NCI-H1694 (cell line): ENCODE results near the gene CD300A.
"Not testable (repeated sequence)": the region's sequence is repeated elsewhere in the genome, so short reads cannot be mapped to it uniquely, and the experiment has no call there.

Experiments used
- DNase-seq: peaks from one replicate; lab custom pipeline; 2025; lab: John Stamatoyannopoulos, UW

The CD300A gene

DNA sequence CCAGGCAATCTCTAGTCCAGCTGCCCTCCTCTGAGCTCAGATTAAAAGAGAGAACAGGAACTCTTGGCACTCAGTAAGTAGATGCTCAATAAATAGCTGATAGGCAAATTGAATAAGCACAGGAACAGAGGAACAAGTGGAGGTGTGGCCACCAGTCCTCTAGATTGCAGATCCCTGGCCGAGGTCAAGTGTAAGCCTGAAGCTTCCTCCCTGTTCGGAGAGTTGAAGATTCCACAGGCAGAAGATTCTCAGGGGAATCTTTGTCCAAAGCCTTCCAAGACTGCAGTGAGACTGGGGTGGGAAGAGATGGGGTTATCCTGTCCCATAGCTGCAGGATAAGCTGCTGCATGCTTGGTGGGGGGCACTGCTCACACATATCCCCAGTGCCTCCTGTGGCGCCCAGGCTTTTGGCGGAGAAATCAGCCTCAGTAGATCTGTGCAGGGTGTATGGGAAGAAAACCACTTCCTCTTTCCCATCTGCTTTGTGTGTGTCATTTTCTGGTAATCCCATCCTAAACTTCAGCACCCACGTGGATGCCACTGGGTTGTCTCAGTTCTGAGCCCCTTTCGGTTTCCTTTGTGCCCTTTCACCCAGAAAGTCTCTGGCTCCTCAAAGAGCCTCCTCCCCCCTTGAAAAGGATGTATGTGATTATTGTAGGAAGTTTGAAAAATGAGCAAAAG lies 12.1 kb downstream of the CD300A start:
- no peak for DNase-seq

DNA sequence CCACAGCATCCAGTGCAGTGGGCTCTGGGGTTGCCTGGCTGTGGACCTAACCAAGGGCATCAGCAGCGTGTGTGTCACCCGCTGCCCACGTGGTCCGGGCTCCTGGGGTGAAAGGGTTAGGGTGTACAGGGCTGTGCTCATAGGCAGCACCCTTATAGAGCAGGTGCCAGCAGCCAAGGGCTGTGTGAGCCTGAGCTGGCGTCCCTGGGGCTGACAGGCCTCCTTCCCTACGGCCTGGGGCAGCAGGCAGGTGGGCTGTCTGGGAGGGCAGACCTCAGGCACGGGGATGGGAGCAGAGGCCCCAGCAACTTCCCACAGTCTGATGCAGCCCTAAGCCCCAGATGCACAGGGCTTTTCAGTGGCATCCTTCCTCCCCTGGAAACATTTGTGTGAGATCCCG lies 13.9 kb downstream of the CD300A start:
- DNase-seq: no peak

DNA sequence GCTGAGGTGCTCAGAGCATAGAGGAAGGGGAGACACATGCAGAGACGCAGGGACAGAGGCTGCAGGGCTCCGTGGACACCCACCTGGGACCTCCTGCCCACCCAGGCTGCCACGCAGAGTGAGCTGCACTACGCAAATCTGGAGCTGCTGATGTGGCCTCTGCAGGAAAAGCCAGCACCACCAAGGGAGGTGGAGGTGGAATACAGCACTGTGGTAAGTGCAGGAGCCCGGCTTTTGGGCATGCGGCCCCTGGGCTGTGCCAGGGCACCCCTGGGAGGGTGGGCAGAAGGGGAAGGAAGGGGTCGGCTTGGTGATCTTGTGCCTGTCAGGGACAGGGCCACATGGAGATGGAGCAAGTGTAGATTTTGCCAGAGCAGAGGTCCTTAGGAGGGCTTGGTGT lies 15.2 kb downstream of the CD300A start:
- no peak for DNase-seq

DNA sequence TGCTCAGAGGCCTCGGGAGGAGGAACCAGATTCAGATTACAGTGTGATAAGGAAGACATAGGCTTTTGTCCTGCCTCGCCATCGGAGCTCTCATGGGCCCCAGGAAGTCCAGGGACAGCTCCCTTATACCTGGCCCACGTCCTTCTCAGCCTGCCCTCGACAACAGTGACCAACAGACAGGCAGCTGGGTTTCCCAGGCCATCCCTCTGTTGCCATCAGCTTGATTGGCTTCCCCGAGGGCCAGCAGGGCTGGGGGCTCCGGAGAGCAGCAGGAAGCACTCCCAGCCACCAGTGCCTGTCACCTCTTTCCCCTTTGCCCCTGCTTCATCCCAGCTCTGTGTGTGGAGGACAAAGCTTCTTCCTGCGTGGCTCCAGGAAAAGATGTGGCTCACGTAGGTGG lies 17.6 kb downstream of the CD300A start:
- no peak for DNase-seq

DNA sequence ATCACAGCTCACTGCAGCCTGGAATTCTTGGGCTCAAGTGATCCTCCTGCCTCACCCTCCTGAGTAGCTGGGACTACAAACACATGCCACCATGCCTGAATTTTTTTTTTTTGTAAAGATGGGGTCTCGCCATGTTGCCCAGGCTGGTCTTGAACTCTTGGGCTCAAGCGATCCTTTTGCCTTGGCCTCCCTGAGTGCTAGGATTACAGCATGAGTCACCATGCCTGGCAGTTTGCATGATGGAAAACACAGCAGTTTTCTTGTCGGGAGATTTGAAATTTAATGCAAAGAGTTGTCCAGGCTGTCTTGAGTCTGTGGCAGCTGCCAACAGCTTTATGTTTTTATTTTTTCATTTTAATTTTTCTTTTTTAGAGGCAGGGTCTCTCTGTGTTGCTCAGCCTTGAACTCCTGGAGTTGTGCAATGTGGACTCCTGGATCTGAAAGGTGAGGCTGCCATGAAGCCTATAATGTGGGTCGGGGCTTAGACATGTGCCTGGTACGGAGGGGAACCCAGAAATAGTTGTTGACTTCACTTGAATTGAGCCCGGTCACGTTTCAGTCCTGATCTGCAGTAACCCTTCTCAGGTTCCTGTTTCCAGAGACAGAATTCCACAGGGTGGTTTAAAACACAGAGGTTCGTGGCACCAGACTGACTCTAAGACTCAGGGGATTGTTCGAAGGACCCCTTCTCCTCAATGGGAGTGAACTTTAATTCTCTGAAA lies 18.7 kb downstream of the CD300A start:
- no peak for DNase-seq

DNA sequence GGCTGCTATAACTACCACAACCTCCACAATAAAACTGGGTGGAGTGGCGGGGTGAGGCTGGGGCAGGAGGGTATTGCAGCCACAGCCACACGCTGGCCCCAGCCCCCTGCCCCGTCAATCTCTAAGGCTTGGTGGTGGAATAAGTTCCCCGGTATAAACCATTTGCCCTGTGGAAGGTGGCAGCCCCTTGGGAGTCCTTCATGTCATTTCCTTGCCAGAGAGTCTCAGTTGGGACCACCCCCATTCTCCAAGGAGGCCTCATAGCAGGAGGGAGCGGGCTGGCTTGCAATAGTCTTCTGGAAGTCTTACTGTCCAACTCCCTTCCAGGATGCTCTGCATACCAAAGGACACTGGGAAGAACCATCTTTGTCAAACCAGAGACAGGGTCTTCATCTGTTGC lies 19.4 kb downstream of the CD300A start:
- no peak for DNase-seq

DNA sequence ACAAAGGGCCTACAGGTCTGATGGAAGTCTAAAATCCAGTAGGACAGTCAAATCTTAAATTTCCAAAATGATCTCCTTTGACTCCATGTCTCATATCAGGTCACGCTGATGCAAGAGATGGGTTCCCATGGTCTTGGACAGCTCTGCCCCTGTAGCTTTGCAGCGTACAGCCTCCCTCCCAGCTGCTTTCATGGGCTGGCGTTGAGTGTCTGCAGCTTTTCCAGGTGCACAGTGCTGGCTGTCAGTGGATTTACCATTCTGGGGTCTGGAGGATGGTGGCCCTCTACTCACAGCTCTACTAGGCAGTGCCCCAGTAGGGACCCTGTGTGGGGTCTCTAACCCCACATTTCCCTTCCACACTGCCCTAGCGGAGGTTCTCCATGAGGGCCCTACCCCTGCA lies 21.8 kb downstream of the CD300A start:
- not testable (repeated sequence) for DNase-seq

DNA sequence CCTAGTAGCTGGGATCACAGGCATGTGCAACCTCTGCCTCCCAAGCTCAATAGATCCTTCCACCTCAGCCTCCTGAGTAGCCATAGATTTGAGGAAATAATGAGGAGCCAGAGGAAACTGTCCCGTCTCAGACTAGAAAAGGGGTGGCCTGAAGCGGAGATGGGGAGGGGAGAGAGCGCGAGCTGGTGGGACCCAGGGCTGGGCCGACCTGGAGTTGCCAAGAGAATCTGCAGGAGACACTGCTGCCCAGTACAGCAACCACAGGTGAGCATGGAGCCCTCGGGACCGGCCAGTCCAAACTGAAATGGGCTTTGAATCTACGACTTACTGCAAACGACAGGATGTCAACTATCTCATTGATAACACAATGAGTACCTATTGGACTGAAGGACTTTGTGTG lies 24.3 kb downstream of the CD300A start:
- DNase-seq: no peak

DNA sequence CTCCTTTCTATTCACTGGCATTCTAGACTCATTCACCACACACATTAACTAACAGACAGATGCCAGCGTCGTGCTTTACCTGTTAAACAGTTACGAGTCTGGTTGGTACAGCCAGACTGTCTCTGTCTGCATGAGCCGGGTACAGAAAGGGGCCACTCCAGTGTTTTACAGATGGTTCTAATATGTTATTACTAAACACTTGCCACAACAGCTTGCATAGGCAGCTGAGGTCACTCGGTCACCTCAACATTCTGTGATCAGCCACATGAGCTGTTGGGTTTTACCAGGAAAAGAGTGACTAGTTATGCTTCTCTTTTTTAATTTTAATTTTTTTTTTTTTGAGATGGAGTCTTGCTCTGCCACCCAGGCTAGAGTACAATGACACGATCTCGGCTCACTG lies 25.2 kb downstream of the CD300A start:
- no peak for DNase-seq

DNA sequence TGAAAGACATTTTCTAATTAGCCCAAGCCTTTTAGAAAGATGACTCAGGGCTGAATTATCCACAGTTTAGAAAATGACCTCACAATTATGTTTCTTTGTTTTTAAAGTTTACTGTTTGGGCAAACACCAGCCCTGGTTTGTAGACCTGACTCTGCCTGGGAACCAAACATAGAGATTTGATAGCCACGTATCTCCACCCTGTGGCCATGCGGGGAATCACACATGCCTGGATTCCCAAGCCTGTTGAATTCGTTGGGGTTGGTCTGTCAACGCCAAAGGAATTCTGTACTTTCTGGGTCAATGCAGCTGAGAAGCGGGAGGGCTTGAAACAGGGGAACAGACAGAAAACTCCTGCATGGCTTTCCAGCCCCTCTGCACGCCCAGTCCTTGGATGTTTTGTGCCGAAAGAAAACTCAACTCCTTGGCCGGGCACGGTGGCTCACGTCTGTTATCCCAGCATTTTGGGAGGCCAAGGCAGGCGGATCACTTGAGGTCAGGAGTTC lies 26.9 kb downstream of the CD300A start:
- peak; percentile 76 for DNase-seq

DNA sequence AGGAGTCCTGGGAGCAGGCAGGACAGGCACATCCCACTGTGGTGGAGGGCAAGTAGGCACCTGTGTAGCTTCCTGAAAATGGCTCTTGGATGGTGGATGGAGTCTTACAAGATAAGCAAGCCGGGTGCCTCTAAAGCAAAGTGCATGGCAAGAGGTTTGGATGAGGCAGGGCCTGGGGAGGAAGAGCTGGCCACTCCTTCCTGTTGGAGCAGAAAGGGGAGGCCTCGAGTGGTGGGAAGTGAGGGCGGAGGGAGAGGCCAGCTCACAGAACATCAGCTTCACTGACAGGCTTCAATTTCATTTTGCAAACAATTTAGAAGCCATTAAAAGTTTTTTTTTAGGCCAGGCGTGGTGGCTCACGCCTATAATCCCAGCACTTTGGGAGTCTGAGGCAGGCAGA lies 31.0 kb downstream of the CD300A start:
- no peak for DNase-seq

DNA sequence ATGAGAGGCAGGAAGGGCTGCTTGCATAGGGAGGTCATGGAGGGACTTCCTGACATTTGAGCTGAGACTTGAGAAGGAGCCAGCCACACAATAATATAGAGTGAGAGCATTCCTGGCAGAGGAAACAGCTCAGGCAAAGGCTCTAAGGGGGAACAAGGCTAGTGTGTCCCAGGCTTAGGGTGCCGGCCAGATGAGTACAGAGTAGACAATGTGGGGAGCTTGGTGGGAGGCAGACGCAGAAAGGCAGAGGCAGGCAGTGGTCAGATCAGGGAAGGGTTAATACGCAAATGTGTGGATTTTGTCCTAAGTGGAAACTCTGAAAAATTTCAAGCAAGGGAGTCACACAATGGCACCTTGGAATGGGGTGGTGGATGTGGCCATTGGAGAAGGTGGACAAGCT lies 33.6 kb downstream of the CD300A start:
- no peak for DNase-seq

DNA sequence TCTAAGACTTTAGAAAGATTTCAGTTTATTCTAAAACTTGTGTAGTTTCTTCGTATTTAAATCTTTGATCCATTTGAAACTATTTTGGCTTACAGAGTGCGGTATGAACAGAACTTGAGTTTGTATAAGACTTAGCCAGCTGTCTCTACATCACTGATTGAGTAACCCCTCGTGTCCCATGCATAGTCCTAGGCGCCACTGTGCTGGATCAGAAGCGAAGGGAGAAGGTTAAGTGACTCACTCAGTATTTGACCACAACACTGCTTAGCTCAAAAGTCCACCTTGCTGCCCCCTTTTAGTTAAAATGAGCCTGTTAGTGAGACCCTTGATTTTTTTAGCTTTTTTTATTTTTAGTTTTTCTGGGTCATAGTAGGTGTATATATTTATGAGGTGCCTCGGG lies 36.4 kb downstream of the CD300A start:
- DNase-seq: no peak

DNA sequence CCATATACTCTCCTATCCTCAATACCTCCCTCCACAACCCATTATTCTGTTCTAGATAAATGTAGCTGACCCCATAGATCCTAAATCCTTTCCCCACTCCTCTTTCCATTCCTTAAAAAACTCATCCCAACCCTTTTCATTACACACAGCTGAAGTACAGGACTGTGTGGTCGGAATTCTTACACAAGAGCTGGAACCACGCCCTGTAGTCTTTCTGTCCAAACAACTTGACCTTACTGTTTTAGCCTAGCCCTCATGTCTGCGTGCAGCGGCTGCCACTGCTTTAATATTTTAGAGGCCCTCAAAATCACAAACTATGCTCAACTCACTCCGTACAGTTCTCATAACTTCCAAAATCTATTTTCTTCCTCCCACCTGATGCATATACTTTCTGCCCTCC lies 37.5 kb downstream of the CD300A start:
- DNase-seq: not testable (repeated sequence)

DNA sequence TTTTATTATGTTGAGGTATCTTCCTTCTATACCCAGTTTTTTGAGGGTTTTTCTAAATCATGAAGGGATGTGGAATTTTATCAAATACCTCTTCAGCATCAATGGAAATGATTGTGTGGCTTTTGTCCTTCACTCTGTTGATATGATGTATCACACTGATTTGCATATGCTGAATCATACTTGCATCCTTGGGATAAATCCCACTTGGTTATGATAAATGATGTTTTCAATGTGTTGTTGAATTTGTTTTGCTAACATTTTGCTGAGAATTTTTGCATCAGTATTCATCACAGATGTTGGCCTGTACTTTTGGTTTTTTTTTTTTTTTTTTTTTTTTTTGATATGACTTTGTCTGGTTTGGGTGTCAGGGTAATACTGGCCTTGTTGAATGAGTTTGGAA lies 41.7 kb downstream of the CD300A start:
- no peak for DNase-seq

DNA sequence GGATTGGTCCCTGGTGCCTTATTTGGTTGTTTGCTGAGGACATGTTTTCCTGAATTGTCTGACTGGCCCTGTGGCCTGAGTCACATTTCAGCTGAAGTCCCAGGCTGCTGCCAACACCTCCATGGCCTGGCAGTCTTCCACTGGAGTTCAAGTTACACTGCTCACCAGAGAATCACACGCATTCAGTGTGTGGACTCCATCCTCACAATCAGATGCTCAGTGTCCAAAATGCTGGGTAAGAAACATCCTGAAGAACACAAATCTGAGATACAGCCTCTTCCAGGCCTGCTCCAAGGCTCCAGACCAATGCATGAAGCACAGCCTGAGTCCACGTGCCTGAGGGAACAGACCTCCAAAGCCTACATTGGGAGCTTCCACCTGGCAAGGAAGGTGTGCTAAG lies 45.6 kb downstream of the CD300A start:
- no peak for DNase-seq

DNA sequence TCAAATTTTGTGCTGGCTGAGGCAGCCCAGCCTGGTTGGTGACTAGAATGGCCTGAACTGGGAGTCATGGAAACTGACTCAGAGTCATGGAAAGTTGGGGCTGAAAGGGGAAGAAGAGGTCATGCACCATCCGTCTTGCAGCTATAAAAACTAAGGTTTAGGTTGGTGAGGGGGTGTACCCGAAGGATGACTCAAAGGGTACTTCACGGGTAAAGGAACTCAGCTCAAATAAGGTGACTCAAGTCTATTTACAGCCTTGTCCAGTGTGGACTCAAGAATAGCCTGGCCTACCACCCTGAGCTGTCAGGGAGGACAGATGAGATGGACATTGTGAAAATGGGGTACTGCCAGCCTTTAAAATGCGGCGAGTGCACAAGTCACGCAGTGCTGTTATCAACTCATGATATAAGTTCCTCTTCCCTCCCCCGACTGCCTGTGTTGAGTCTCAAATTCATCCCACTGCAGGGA lies 46.2 kb downstream of the CD300A start:
- no peak for DNase-seq

DNA sequence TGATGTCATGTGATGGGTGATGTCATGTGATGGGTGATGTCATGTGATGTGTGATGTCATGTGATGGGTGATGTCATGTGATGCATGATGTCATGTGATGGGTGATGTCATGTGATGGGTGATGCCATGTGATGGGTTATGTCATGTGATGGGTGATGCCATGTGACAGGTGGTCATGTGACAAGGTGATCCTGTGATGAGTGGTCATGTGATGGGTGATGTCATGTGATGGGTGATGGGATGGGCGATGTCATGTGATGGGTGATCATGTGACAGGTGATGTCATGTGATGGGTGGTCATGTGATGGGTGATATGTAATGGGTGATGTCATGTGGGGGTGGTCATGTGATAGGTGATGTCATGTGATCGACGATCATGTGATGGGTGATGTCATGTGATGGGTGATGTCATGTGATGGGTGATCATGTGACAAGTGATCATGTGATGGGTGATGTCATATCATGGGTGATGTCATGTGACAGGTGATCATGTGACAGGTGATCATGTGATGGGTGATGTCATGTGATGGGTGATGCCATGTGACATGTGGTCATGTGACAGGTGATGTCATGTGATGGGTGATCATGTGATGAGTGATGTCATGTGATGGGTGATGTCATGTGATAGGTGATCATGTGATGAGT lies 47.7 kb downstream of the CD300A start:
- DNase-seq: peak; percentile 61

DNA sequence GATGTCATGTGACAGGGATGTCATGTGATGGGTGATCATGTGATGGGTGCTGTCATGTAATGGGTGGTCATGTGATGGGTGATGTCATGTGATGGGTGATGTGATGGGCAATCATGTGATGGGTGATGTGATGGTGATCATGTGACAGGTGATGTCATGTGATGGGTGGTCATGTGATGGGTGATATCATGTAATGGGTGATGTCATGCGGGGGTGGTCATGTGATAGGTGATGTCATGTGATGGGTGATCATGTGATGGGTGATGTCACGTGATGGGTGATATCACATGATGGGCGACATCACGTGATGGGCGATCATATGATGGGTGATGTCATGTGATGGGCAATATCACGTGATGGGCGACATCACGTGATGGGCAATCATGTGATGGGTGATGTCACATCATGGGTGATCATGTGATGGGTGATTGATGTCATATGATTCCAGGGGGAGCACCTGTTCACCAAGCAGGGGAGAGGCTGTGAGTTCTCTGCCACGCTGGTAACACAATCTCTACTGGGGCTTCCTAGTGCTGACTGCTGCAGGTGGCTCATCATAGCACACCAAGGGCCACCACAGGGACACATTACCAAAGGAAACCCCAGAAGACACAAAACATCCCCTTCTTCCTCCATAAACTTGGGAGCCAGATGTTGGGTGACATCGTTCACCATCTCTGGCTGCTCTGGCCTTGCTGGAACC lies 48.3 kb downstream of the CD300A start:
- no peak for DNase-seq

DNA sequence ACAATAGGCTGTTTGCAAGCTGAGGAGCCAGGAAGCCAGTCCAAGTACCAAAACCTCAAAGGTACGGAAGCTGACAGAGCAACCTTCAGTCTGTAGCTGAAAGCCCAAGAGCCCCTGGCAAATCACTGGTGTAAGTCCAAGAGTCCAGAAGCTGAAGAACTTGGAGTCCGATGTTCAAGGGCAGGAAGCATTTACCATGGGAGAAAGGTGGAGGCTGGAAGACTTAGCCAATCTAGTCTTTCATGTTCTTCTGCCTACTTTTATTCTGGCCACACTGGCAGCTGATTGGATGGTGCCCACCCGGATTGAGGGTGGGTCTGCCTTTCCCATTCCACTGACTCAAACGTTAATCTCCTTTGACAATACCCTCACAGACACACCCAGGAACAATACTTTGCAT lies 49.5 kb downstream of the CD300A start:
- no peak for DNase-seq

DNA sequence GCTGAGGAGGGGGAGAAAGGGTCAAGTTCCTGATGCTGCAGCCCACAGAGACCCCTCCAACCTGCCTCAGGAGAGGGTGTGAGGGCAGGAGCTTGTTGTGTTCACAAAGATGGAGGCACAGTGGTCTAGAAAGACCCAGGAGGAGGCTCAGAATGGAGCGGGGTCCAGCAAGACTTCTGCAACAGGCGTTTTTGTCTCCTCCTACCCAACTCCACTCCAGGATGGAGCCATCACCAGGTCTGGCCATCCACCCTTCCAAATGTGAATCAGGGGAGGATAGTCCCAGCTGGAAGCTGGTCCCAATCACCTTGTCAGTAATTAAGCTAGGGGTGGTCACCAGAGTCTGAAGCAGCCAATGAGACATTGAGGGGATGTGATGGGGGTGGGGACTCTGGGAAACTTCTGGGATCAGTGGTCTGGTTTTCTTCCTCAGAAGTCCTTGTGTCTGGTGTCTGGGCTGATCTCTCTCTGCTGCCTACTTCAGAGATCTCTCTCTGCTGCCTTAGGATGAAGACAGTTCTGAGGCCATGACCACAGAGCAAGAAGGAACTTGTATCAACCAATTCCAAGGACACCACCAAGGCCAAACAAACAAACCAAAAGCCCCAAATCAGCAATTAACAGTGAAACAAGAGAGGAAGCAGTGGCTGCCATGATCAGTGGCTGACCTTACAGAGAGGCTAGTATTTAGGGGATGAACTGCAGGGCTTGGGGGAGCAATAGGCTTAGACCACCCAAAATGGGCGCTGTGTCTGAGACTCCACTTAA lies 50.3 kb downstream of the CD300A start:
- no peak for DNase-seq
